Activated T-cell treated with anti-CD3 and anti-CD28 coated beads, Interleukin-2, amount 50 U/mL, for 1 hour (primary cell): ENCODE results near the gene OR56A1.
"Not testable (repeated sequence)": the region's sequence is repeated elsewhere in the genome, so short reads cannot be mapped to it uniquely, and the experiment has no call there.

Source experiments
- DNase-seq: peaks from one replicate; pipeline ENCODE4 v3.0.0-alpha.2; 2020

Gene OR56A1

GRCh38 chr11:6030708-6031405 lies at the start of gene OR56A1:
Gene OR56A1, minus strand, starts transcription at chr11:6030758. Its CDS starts 3,066 bp downstream, at chr11:6027692.
- DNase-seq, result no peak

GRCh38 chr11:6079463-6079862 lies 48.9 kb upstream of the OR56A1 start:
- DNase-seq, result no peak

- DNase-seq, result no peak
These were observed 47.2 kb upstream of the OR56A1 start for GRCh38 chr11:6077723-6078122.

GRCh38 chr11:6076443-6076842 lies 45.9 kb upstream of the OR56A1 start:
- DNase-seq, result not testable (repeated sequence)

- no peak for DNase-seq
These were observed 36.9 kb upstream of the OR56A1 start for GRCh38 chr11:6067502-6067901.

GRCh38 chr11:6062691-6063358 lies 32.3 kb upstream of the OR56A1 start:
- no peak for DNase-seq

GRCh38 chr11:6061475-6061874 lies 30.9 kb upstream of the OR56A1 start:
- DNase-seq, result no peak

- DNase-seq, result no peak
These were observed 26.9 kb upstream of the OR56A1 start for GRCh38 chr11:6057452-6057851.

- no peak for DNase-seq
These were observed 25.0 kb upstream of the OR56A1 start for GRCh38 chr11:6055569-6055968.

- no peak for DNase-seq
These were observed 21.8 kb upstream of the OR56A1 start for GRCh38 chr11:6052374-6052773.

GRCh38 chr11:6040874-6041273 lies 10.3 kb upstream of the OR56A1 start:
- DNase-seq, result no peak

GRCh38 chr11:6027501-6027900 lies 3.1 kb downstream of the OR56A1 start:
- no peak for DNase-seq

- DNase-seq, result no peak
These were observed 5.5 kb downstream of the OR56A1 start for GRCh38 chr11:6025056-6025455.

- no peak for DNase-seq
These were observed 7.6 kb downstream of the OR56A1 start for GRCh38 chr11:6022956-6023355.

- no peak for DNase-seq
These were observed 17.5 kb downstream of the OR56A1 start for GRCh38 chr11:6013042-6013441.

GRCh38 chr11:6012035-6012668 lies 18.4 kb downstream of the OR56A1 start:
- no peak for DNase-seq

GRCh38 chr11:6006846-6007245 lies 23.7 kb downstream of the OR56A1 start, which contains the start of gene OR56A4:
Gene OR56A4, minus strand, starts transcription at chr11:6006946. Its CDS starts 3,954 bp downstream, at chr11:6002992.
- DNase-seq, result no peak

- DNase-seq, result no peak
These were observed 24.2 kb downstream of the OR56A1 start for GRCh38 chr11:6006395-6006794.

- no peak for DNase-seq
These were observed 28.3 kb downstream of the OR56A1 start for GRCh38 chr11:6002202-6002699.

GRCh38 chr11:5994791-5995190 lies 35.8 kb downstream of the OR56A1 start:
- no peak for DNase-seq

GRCh38 chr11:5992604-5993251 lies 37.8 kb downstream of the OR56A1 start:
- no peak for DNase-seq

GRCh38 chr11:5992150-5992549 lies 38.4 kb downstream of the OR56A1 start:
- DNase-seq, result no peak

GRCh38 chr11:5989203-5989602 lies 41.4 kb downstream of the OR56A1 start:
- DNase-seq, result no peak
